GM19239 (cell line): ENCODE measurements around the gene ZMYM2.
A peak's percentile ranks its signal among the peaks of the same experiment; 100 is the strongest.
"Not testable (repeated sequence)": the region's sequence is repeated elsewhere in the genome, so short reads cannot be mapped to it uniquely, and the experiment has no call there.

Experiments
- DNase-seq: peaks from one replicate; pipeline ENCODE4 v3.0.0; 2011; ENCODE audit warnings: low spot score; ENCODE audit not compliant: insufficient read length
- FAIRE-seq: peaks from 2 replicates; lab custom pipeline; 2011; peaks lifted over from hg19 to GRCh38; lab: Jason Lieb, UNC

Gene ZMYM2

DNA sequence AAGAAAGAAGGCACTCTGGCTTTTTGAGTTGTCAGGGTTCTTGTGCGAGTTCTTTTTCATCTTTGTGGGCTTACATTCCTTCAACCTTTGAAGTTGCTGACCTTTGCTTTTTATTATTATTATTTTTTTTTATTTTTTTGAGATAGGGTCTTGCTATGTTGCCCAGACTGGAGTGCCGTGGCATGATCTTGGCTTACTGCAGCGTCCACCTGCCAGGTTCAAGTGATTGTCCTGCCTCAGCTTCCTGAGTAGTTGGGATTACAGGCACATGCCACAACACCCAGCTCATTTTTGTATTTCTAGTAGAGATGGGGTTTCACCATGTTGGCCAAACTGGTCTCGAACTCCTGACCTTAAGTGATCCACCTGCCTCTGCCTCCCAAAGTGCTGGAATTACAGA lies 84.1 kb downstream of the ZMYM2 start:
- DNase-seq, FAIRE-seq: not testable (repeated sequence)

DNA sequence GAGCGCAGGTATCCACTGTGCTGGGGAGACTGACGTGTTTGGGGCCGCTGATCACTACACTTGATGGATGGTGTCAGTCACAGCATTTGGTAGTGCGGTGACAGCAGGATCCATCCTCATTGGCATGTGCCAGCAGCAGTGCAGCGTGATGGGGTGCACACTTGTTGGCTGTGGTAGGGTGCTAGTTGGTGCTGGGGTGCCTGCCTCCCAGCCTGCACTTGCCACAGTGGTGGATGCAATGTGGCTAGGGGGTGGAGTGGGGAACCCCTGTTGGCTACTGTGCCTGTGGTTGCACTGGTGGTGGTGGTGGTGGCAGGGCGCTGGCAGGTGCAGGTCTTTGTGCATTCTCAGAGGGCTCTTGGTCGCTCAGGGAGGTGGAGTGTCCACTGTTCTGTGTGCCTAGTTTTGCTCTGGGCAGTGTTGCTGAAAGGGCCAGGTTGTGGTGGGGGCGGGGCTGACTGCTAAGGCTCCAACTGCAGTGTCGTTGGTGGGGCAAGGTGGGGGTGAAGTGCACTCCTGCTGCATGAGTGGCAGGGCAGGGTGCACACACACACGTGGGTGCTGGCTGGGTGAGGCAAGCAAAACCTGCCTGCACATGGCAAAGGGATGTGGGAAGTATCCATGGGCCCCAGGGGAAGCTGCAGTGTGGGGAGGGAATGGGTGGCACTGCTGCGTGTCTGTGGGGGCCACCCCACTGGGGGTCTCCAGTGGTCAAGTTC lies 84.8 kb downstream of the ZMYM2 start:
- FAIRE-seq = no peak
- no peak for DNase-seq

DNA sequence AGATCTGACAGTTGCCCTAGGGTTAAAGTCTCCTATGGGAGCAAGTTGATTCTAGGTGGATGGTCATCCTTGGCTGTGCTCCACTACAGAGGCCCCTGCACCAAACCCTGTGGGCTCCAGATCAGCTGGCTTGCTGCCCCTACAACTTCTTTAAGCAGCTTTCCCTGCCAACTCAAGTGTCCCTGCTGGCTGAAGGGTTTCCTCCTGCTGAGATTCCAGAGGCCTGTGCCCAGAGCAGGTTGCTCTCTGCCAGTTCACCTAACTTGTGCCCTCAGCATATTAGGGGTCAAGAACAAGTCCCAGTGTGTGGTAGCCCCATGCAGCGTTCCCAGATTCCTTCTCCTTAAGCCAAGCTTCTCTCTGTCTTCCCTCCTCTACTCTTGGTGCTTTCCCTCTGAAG lies 85.6 kb downstream of the ZMYM2 start:
- no peak for DNase-seq
- no peak for FAIRE-seq

DNA sequence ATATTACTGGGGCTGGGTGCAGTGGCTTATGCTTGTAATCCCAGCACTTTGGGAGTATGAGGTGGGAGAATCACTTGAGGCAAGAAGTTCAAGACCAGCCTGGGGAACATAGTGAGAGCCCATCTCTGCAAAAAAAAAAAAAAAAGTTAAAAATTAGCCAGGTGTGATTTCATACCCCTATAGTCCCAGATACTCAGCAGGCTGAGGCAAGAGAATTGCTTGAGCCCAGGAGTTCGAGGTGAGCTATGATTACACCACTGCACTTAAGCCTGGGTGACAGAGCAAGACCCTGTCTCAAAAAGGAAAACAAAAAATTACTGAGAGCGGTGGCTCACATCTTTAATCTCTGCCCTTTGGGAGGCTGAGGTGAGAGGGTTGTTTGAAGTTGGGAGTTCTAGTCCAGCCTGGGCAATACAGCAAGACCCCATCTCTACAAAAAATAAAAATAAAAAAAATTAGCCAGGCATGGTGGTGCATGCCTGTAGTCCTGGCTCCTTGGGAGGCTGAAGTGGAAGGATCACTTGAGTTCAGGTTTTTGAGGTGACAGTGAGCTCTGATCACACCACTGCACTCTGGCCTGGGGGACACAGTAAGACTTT lies 87.5 kb downstream of the ZMYM2 start:
- FAIRE-seq (no peak), DNase-seq (no peak)

DNA sequence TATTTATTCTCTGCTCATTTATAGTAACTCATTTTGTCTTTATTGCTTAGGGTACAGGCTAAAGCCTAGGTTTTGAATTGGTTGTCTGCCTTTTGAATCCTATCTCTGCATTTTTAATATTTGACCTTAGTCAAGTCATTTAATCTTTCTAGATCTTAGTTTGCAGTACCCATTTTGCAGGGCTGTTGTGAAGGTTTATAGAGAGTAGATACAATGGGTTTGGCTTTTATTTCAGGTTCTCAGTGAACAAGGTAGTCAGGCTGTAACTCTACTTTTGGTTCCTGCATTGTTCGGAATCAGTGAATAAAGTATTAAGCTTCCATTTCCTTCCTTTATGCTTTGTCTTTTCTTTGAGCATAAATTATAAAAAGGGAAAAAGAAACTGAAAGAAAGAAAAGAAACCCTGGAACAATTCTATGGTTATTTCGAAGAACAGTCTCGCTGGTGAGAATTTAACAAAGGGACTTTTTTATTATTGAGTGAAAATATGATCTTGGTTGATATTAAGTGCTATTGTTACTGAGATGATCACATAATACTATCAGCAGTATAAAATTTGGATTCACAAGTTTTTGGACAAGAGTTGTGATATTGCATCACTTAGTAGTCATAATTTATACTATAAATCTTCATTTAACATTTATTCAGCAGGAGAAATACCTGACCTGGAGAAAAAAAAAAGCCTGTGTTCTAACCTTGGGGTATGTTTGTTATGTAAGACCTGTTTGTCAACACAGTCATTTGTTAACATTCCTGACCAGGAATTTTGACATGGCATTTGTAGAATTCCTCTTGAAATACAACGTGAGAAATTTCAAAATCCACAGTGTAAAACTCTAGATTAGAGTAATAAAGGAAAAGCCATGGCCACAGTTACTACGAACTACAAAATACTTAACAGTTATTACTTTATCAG lies 91.3 kb downstream of the ZMYM2 start:
- FAIRE-seq (peak; percentile 78), DNase-seq (no peak)

DNA sequence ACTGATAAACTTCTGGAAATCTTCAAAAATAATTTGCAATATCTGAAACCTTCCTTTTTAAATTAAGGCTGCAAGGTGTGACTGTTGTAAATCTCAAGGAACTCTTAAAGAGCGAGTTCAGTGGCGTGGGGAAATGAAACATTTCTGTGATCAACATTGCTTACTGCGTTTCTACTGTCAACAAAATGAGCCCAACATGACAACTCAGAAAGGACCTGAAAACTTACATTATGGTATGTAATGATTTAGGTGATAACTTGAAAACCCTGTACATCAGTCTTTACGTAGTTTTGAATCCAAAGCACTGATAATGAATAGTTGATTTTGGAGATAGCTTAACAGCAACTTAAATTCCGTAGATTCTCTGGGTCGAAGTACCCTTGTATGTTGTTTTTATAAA lies 92.8 kb downstream of the ZMYM2 start:
- FAIRE-seq (no peak), DNase-seq (no peak)

DNA sequence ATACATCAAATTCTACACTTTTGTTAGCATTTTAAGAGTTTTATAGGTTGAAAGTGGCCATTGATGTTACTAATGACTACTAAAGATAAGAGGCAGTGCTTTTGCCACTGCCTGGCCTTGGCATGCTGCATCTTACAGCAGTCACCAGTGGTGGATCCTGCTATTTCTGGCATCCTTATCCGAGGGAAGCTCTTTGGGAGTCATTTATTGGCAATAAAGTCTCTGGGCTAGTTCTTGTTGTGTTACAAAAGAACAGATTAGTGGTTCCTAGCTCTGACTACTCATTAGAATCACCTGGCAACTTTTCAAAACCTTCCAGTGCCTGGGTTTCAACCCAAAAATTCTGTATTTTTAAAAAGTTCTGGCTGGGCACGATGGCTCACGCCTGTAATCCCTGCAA lies 94.5 kb downstream of the ZMYM2 start:
- FAIRE-seq (no peak), DNase-seq (no peak)

DNA sequence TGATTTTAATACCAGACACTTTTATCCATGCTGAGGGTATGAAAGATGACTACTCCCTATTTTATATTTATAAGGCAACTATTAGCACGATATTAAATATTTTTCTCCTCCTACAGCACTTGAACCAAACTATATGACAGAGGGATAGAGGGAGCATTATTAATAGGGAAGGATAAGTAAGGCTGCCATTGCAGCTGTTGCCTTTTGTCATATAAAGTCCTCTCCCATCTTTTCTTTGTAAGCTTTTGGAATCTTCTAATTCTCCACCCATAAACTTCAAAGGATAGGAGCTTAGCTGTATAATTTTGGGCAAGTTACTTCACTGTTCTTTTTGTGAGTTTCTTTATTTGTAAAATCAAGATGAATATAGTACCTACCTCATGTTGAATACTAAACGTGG lies 95.4 kb downstream of the ZMYM2 start:
- DNase-seq = no peak
- no peak for FAIRE-seq

DNA sequence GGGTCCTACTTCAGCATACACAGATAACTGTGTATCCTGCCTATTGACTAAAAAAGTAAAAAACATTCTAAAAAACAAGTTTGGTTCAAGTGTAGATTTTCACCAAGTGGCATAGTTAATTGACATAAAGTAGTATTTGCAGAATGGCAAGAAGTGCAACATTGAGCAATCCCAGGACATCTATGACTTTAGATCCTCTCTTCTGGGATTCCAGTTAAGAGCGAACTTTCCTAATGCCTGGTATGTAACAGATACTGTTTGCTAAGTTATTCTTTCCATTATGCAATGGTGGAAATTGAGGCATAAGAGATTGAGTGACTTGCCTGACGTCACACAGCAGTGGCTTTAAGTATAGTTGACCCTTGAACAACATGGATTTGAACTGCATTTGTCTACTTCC lies 96.1 kb downstream of the ZMYM2 start:
- DNase-seq = no peak
- FAIRE-seq = no peak

DNA sequence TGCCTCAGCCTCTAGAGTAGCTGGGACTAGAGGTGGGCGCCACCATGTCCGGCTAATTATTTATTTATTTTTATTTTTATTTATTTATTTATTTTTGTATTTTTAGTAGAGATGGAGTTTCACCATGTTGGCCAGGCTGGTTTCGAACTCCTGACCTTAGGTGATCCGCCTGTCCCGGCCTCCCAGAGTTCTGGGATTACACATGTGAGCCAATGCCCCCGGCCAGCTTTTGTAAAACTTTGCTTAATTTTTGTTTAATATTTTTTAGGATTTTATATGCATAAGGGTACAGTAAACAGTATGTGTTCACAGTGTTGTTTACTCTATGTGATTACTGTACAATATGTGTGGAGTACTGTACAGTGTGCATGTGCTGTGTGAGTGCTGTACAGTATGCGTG lies 98.7 kb downstream of the ZMYM2 start:
- no peak for FAIRE-seq
- DNase-seq = no peak

DNA sequence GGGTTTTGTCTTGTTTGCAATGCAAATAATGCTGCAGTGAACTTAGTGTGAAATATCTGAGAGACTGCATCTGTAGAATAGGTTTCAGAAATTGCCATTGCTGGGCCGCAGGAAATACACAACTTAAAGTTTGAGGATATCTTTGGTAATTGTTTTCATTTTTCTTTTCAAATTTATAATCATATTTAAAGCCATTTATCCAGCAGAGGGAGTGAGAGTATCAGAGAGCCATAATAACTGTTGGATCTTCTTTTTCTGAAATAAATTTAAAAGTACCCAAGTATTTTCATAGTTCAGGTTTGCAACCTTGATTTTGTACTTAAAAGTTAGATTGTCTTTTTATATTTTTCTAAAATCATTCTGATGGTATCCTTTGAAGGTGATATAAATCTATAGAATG lies 99.4 kb downstream of the ZMYM2 start:
- DNase-seq = no peak
- no peak for FAIRE-seq

DNA sequence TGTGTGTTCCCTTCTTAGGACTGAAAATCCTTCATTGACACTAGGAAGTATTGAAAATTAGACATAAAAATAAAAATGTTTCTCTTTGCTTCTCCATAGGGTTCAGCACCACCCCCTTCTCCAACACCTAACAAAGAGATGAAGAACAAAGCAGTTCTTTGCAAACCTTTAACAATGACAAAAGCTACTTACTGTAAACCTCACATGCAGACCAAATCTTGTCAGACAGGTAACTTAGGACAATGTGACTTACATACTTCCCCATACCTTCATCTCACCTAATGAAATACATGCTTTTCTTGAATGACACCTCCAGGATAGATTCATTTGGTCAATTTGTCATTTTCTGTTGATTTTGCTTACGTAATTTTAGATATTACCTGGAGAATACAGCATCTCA lies 99.9 kb downstream of the ZMYM2 start:
- DNase-seq = no peak
- FAIRE-seq = no peak

DNA sequence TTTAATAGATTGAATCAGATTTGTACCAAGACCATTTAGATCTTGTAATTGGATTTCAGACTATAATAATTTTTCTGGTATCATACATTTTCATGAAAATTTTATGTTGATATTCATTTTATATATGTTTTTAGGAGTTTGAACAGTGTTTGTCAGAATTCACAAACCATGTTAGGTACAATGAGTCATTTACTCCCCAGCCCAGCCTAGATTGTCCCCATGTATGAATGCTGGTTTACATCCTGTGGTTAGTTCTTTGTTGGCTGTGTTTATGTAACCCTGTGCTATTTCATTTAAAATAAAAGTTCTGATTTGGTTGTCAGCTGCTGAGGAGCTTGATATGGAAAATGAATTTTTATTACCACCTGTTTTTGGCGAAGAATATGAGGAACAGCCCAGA lies 105.6 kb downstream of the ZMYM2 start:
- no peak for FAIRE-seq
- DNase-seq = no peak

DNA sequence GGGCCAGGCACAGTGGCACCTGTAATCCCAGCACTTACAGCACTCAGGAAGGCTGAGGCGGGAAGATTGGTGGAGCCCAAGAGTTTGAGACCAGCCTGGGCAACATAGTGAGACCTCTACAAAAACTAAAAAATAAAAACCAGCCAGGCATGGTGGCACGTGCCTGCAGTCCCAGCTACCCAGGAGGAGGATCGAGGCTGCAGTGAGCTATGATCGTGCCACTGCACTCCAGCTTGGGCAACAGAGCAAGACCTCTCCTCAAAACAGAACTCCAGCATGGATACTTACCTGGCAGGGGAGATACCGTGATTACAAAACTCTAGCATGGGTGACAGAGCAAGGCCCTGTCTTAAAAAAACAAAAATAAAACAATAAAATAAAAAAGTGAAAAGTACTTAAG lies 107.0 kb downstream of the ZMYM2 start:
- FAIRE-seq = no peak

DNA sequence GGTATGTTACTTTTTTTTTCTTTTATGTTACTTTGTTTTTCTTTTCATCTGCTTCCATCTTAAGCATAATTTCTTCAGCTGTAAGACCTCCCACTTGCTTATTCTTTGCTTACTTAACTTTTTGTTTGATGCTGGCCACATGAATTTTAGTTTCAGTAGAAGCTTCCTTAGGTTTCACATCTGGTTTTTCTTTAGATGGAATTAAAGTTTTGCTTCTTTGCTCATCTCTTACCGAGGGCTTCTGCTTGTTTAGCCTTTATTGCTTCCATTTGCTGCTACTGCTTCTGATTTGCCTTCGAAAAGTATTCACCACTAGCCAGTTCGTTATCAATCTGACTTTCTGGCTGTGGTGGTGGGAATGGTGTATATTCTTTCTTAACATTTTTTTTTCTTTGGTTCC lies 111.4 kb downstream of the ZMYM2 start:
- DNase-seq = no peak
- FAIRE-seq = no peak

More for the DNA sequence above, 107.0 kb downstream of the ZMYM2 start:
- DNase-seq = no peak

DNA sequence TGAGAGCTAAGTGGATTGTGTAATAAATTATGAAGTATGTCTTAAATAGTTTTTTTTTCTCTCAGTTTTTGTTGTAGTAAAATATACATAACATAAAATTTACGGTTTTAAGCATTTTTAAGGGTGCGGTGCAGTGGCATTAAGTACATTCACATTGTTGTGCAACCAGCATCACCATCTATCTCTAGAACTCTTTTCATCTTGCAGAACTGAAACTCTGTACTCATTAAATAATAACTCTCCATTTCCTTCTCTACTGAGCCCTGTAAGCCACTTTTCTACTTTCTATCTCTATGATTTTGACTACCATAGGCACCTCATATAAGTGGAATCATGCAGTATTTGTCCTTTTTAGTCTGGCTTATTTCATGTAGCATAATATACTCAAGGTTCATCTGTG lies 115.2 kb downstream of the ZMYM2 start:
- DNase-seq (no peak), FAIRE-seq (peak; percentile 57)

DNA sequence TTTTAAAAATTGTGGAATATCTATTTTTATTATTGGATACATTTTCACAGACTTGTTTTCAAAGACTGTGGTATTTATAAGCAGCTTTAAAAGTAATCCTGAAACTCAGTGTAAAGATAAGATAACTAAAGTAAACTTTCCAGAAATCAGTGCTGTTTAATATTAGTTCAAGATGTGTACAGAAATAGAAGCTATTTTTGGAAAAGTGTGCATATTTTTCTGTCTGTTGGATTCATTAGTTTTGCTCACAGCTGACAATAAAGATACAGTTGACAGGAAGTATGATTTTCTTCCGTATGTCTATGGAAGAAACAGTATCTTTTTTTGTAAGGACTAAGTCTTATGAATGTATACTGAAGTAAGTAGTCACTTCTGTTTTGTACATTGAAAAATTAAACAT lies 116.4 kb downstream of the ZMYM2 start:
- DNase-seq (no peak), FAIRE-seq (no peak)

DNA sequence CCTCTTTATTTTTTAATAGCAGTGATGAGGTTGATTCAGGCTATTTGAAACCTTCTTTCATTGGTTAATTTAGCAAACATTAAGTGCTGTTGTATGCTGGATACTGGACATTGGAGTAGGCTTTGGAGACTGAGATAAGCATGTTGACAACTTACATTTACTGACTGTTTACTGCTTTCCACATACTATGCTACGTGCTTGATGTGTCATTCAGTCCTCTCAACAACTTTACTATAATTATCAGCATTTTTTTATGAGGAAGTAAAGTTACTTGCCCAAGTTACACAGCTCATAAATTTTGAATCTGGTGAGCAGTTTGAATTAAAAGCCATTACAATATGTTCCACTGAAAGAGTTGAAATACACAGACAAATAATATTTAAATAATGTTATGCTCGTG lies 118.6 kb downstream of the ZMYM2 start:
- FAIRE-seq (no peak), DNase-seq (no peak)

DNA sequence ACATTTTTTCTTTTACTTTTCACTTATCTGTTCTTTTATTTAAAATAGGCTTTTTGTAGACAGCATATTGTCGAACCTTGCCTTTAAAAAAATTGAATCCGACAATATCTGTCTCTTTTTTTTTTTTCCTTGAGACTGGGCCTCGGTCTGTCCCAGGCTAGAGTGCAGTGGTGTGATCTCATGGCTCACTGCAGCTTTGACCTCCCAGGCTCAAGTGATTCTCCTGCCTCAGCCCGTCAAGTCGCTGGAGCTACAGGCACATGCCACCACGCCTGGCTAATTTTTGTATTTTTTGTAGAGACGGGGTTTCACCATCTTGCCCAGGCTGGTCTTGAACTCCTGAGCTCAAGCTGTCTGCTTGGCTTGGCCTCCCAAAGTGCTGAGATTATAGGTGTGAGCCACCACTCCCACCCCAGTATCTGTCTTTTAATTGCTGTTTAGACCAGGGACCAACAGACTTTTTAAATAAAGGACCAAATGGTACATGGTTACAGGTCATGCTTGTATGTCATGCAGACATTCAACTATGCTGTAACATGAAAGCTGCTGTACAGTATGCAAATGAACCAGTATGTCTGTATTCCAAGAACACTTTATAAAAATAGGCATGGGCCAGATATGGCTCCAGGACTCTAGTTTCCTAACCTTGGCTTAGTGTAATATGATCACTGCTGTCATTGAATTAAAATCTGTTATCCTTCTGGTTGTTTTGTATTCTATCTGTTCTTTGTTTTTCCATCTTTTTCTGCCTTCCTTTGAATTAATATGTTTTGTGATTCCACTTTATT lies 122.0 kb downstream of the ZMYM2 start:
- no peak for DNase-seq
- FAIRE-seq = no peak

DNA sequence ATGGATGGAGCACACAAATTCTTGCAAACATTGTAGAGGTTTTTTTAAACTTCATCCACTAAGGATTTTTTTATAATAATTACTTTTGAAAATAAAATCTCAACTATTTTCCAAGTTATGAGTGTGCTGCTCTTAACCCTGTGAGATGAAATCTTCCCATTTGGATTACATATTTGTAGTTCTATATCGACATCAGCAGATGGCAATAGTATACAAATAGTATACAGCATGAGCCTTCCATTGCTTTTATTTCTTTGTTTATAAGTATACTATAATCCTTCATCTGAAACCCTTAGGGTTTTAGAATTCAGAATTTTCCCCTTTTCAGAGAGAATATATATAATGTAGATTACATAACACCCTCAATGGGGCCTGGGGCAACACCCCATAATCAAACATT lies 131.8 kb downstream of the ZMYM2 start:
- FAIRE-seq (peak; percentile 65), DNase-seq (no peak)
